Ecto neural progenitor cell (in vitro differentiated cells): ENCODE measurements around the gene TMEM39B.
"Not testable (repeated sequence)": the region's sequence is repeated elsewhere in the genome, so short reads cannot be mapped to it uniquely, and the experiment has no call there.

ENCODE experiments used
- DNase-seq: peaks from one replicate; pipeline ENCODE4 v3.0.0-alpha.2; 2018; ENCODE audit warnings: low spot score

TMEM39B gene

GRCh38 chr1:32072622-32073298 is at the start of gene TMEM39B:
Gene TMEM39B, plus strand, starts transcription at chr1:32072939. Its CDS starts 109 bp downstream, at chr1:32073048.
- peak; percentile 97 for DNase-seq

- no peak for DNase-seq
Observed at GRCh38 chr1:32023351-32023750, 49.4 kb upstream of the TMEM39B start.

- DNase-seq, result no peak
Observed at GRCh38 chr1:32025515-32025914, 47.2 kb upstream of the TMEM39B start.

GRCh38 chr1:32028746-32029145 is 44.0 kb upstream of the TMEM39B start:
- DNase-seq, result no peak

- no peak for DNase-seq
Observed at GRCh38 chr1:32031578-32032274, 41.0 kb upstream of the TMEM39B start.

GRCh38 chr1:32032275-32032615 is 40.5 kb upstream of the TMEM39B start:
- no peak for DNase-seq

GRCh38 chr1:32035119-32035518 is 37.6 kb upstream of the TMEM39B start:
- DNase-seq, result no peak

GRCh38 chr1:32040711-32041110 is 32.0 kb upstream of the TMEM39B start:
- no peak for DNase-seq

- no peak for DNase-seq
Observed at GRCh38 chr1:32042330-32042729, 30.4 kb upstream of the TMEM39B start.

- no peak for DNase-seq
Observed at GRCh38 chr1:32044234-32044633, 28.5 kb upstream of the TMEM39B start.

- no peak for DNase-seq
Observed at GRCh38 chr1:32045772-32046171, 27.0 kb upstream of the TMEM39B start.

GRCh38 chr1:32047701-32048100 is 25.0 kb upstream of the TMEM39B start:
- DNase-seq, result no peak

- DNase-seq, result no peak
Observed at GRCh38 chr1:32048440-32048839, 24.3 kb upstream of the TMEM39B start.

GRCh38 chr1:32051706-32052105 is 21.0 kb upstream of the TMEM39B start:
- DNase-seq, result no peak

GRCh38 chr1:32052887-32053286 is 19.9 kb upstream of the TMEM39B start:
- DNase-seq, result no peak

- DNase-seq, result no peak
Observed at GRCh38 chr1:32055416-32055815, 17.3 kb upstream of the TMEM39B start.

- DNase-seq, result no peak
Observed at GRCh38 chr1:32056598-32056997, 16.1 kb upstream of the TMEM39B start.

- no peak for DNase-seq
Observed at GRCh38 chr1:32060914-32061313, 11.8 kb upstream of the TMEM39B start.

GRCh38 chr1:32062867-32063230 is 9.9 kb upstream of the TMEM39B start:
- no peak for DNase-seq

- no peak for DNase-seq
Observed at GRCh38 chr1:32063261-32063681, 9.5 kb upstream of the TMEM39B start.

GRCh38 chr1:32065613-32066488 is 6.9 kb upstream of the TMEM39B start:
- DNase-seq, result not testable (repeated sequence)

GRCh38 chr1:32066489-32066873 is 6.3 kb upstream of the TMEM39B start:
- DNase-seq, result no peak
